ENCODE measurements around the gene ADCK1.

GRCh38 chr14:77917491-77918201 lies 117.7 kb downstream of the ADCK1 start:
- TF ChIP-seq REST (IDR thresholded peaks at IDR 0.05; ENCODE audit: low read depth) (no peak), TAF1 (IDR thresholded peaks at IDR 0.05; ENCODE audit: low read depth) (no peak), FOXM1 (IDR thresholded peaks at IDR 0.05; ENCODE audit: borderline replicate concordance, low read depth) (no peak), EGR1 (IDR thresholded peaks at IDR 0.05) (no peak), TEAD4 (IDR thresholded peaks at IDR 0.05) (no peak), CEBPB (IDR thresholded peaks at IDR 0.05) (no peak), EP300 (IDR thresholded peaks at IDR 0.05; ENCODE audit: borderline replicate concordance) (no peak)
